A549 (cell line): ENCODE measurements around the gene PDLIM5. TPM values are rescaled to one million over a fixed set of nuclear protein-coding genes. Genes with fewer than 3 reads are reported as not detected.
"Not testable (repeated sequence)": the region's sequence is repeated elsewhere in the genome, so short reads cannot be mapped to it uniquely, and the experiment has no call there.

Experiments
- ATAC-seq, 2 experiments: fragments of 200-7000 bp in 1 of 2; fragments of >200 bp in 1 of 2; cut with Nextera tagmentation in 1 of 2; cut with Tn5 transposase in 1 of 2; 3 replicates each; pipeline versions ENCODE4 v1.8.0 to v1.9.1; 2018 to 2020; ENCODE audit warnings: mild to moderate bottlenecking in 1 of 2, moderate library complexity in 1 of 2
- CTCF ChIA-PET: fragments of 300-600 bp; sonication (Branson Sonifier 250); formaldehyde crosslinking; extraction: SDS; loops from one replicate; lab custom pipeline; 2021; ENCODE audit warnings: antibody characterized with exemption, inconsistent platforms; lab: Yijun Ruan, JAX
- POLR2A ChIA-PET: fragments of 350-600 bp; formaldehyde crosslinking; extraction: SDS; loops from one replicate; lab custom pipeline; 2021; ENCODE audit warnings: antibody characterized with exemption, inconsistent platforms; lab: Yijun Ruan, JAX
- DNase-seq, 2 experiments: peaks; one replicate each; pipeline versions ENCODE4 v3.0.0 to v3.0.0-alpha.2; 2011 to 2016; ENCODE audit warnings: low read depth in 1 of 2, low spot score in 1 of 2
- FAIRE-seq: peaks from 2 replicates; lab custom pipeline; 2011; peaks lifted over from hg19 to GRCh38; lab: Jason Lieb, UNC
- H3K27ac ChIP-seq, 2 experiments: fragments of >200 bp; sonication (Bioruptor Twin); formaldehyde crosslinking; 3 replicates each; pipeline ENCODE4 v1.5.1; 2016 to 2017
- H3K4me1 ChIP-seq: fragments of >200 bp; sonication (Bioruptor Twin); formaldehyde crosslinking; 3 replicates; pipeline ENCODE4 v1.6.1; 2016
- H3K4me2 ChIP-seq: fragments of >200 bp; sonication (Bioruptor Twin); formaldehyde crosslinking; 3 replicates; pipeline ENCODE4 v1.6.1; 2016
- H3K4me3 ChIP-seq: fragments of >200 bp; sonication (Bioruptor Twin); formaldehyde crosslinking; 3 replicates; pipeline ENCODE4 v1.5.1; 2016
- H3K9me3 ChIP-seq: fragments of >200 bp; sonication (Bioruptor Twin); formaldehyde crosslinking; 3 replicates; pipeline ENCODE4 v1.6.1; 2016
- ATOH8 ChIP-seq: fragments of 250-450 bp; sonication (Bioruptor Pico); IDR thresholded peaks from 2 replicates; pipeline ENCODE4 v1.5.0; 2020; ENCODE audit warnings: low read depth, mild to moderate bottlenecking, moderate library complexity
- EHF ChIP-seq: fragments of 250-450 bp; sonication (Bioruptor Pico); IDR thresholded peaks from 2 replicates; pipeline ENCODE4 v1.5.0; 2020; ENCODE audit warnings: mild to moderate bottlenecking
- ESRRA ChIP-seq: fragments of 150-350 bp; IDR thresholded peaks from 2 replicates; pipeline ENCODE4 v1.6.1; 2014; ENCODE audit warnings: mild to moderate bottlenecking, low read length, borderline replicate concordance
- FOSB ChIP-seq: fragments of 250-450 bp; sonication (Bioruptor Pico); IDR thresholded peaks from 2 replicates; pipeline ENCODE4 v1.5.0; 2020; ENCODE audit warnings: mild to moderate bottlenecking, moderate library complexity
- FOSL2 ChIP-seq, 2 experiments: fragments of 450-650 bp in 1 of 2; fragments of >200 bp in 1 of 2; sonication (Bioruptor Twin) in 1 of 2; formaldehyde crosslinking; IDR thresholded peaks; 2 replicates each; pipeline versions ENCODE4 v1.5.0 to v1.6.1; 2016 to 2020; ENCODE audit warnings: mild to moderate bottlenecking in 1 of 2, moderate library complexity in 1 of 2
- FOXS1 ChIP-seq: fragments of 250-450 bp; sonication (Bioruptor Pico); IDR thresholded peaks from 2 replicates; pipeline ENCODE4 v1.5.0; 2020; ENCODE audit warnings: mild to moderate bottlenecking, moderate library complexity
- GATA3 ChIP-seq: IDR thresholded peaks from 2 replicates; pipeline ENCODE4 v1.6.1; 2012; ENCODE audit warnings: borderline replicate concordance
- HEYL ChIP-seq: fragments of 250-450 bp; sonication (Bioruptor Pico); IDR thresholded peaks from 2 replicates; pipeline ENCODE4 v1.8.0; 2021; ENCODE audit warnings: mild to moderate bottlenecking, moderate library complexity
- HOXA7 ChIP-seq: fragments of 250-450 bp; sonication (Bioruptor Pico); IDR thresholded peaks from 2 replicates; pipeline ENCODE4 v1.5.0; 2020; ENCODE audit warnings: mild to moderate bottlenecking, moderate library complexity
- HOXB13 ChIP-seq: fragments of 250-450 bp; sonication (Bioruptor Pico); IDR thresholded peaks from 2 replicates; pipeline ENCODE4 v1.5.0; 2020; ENCODE audit warnings: low read depth, mild to moderate bottlenecking, moderate library complexity
- JUN ChIP-seq, 2 experiments: fragments of >200 bp; sonication (Bioruptor Twin); formaldehyde crosslinking; IDR thresholded peaks; 2 replicates in 1 of 2; 3 replicates in 1 of 2; pipeline ENCODE4 v1.6.1; 2016 to 2017
- MAFK ChIP-seq: fragments of 450-650 bp; IDR thresholded peaks from 2 replicates; pipeline ENCODE4 v1.6.1; 2014; ENCODE audit not compliant: partially characterized antibody
- RCOR1 ChIP-seq: fragments of 150-350 bp; IDR thresholded peaks from 2 replicates; pipeline ENCODE4 v1.6.1; 2014; ENCODE audit warnings: antibody characterized with exemption, low read length, low read depth
- RFX5 ChIP-seq: fragments of 450-650 bp; IDR thresholded peaks from 2 replicates; pipeline ENCODE4 v1.7.1; 2014; ENCODE audit warnings: antibody characterized with exemption, mild to moderate bottlenecking, moderate library complexity
- TP53 ChIP-seq: fragments of 250-450 bp; sonication (Bioruptor Pico); IDR thresholded peaks from 2 replicates; pipeline ENCODE4 v1.5.0; 2021; ENCODE audit warnings: mild to moderate bottlenecking, moderate library complexity
- ZNF302 ChIP-seq: fragments of 250-450 bp; sonication (Bioruptor Pico); IDR thresholded peaks from 2 replicates; pipeline ENCODE4 v1.9.0; 2021; ENCODE audit warnings: inconsistent platforms, mild to moderate bottlenecking, moderate library complexity
- WGBS: methylation state at CpG from one replicate; pipeline ENCODE4 v1.1.6; 2017; ENCODE audit errors: missing lambda C conversion rate; 5-methylcytosine and 5-hydroxymethylcytosine counted together
- polyA plus RNA-seq, 4 experiments: library from polyadenylated mRNA; depleted of rRNA in 3 of 4; stranded (reverse); fragments of >200 nt; fragmentation: RNase III in 1 of 4; extraction: RNeasy Plus Mini Kit Qiagen cat#74134 plus additional on column Dnase treatment in 1 of 4; gene quantifications; 2 replicates in 3 of 4; 3 replicates in 1 of 4; pipeline ENCODE4 v1.2.3, GENCODE V29; 2011 to 2017
- TF ChIP-seq, protein P1 (sequence below): fragments of >200 bp; sonication (Bioruptor Twin); formaldehyde crosslinking; IDR thresholded peaks from 3 replicates; pipeline ENCODE4 v1.6.1; 2016

PDLIM5 gene
- polyA plus RNA-seq, 2 of the 4 experiments (the other 2 are of a cell fraction) = 54.2 to 242 TPM

DNA sequence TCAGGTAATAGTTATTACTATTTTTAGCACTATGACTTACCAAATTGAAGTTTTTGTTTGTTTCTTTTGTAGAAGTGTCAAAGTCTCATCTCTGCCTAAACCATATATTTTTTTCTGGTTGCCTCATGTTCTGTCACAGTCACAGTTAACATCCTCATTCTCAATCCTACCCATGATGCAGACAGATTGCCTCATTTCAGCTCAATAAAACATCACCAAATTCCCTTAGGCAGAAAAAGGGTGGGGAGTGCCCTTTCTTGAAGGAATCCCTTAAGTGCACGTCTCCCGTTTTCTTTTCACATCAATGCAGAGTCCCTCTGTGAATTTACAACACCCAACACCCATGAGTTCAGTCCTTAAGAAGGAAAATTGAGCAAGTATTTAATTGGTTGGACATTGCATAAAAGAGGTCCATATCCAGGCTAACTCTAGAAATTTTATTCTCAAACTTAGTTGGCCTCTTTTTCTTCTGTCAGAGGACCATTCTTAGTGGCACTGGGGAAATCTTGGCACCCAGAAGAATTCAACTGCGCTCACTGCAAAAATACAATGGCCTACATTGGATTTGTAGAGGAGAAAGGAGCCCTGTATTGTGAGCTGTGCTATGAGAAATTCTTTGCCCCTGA, 202.4 kb downstream of the PDLIM5 start (continued):
- TF ChIP-seq FOSL2 (IDR thresholded peaks at IDR 0.05) (no peak), FOSL2 (CRISPR knock-in tag; IDR thresholded peaks at IDR 0.05) (peak; percentile 58), HOXB13 (peak; percentile 39; the same call in 1 of the 2 replicates), FOXS1 (CRISPR knock-in tag) (peak; percentile 17; the same call in 1 of the 2 replicates), RFX5 (no peak), GATA3 (peak; percentile 78), JUN (IDR thresholded peaks at IDR 0.05) (peak; percentile 58 to 59; a peak in 2 of 5 replicates), HEYL (CRISPR knock-in tag) (no peak)
- TF ChIP-seq, protein P1, sequence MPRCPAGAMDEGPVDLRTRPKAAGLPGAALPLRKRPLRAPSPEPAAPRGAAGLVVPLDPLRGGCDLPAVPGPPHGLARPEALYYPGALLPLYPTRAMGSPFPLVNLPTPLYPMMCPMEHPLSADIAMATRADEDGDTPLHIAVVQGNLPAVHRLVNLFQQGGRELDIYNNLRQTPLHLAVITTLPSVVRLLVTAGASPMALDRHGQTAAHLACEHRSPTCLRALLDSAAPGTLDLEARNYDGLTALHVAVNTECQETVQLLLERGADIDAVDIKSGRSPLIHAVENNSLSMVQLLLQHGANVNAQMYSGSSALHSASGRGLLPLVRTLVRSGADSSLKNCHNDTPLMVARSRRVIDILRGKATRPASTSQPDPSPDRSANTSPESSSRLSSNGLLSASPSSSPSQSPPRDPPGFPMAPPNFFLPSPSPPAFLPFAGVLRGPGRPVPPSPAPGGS = peak; percentile 51; the same call in 1 of the 3 replicates

GRCh38 chr4:94654714-94655113, 203.0 kb downstream of the PDLIM5 start:
- Histone ChIP-seq H3K4me2 (peak overlapping the region; percentile 94), H3K27ac (peak overlapping the region; percentile 88 to 92), H3K4me1 (peaks cover 63% of the 10 kb centered on the region), H3K4me3 (peak overlapping the region; percentile 48), H3K9me3 (no peaks in the 10 kb centered on the region)
- FAIRE-seq (no peak), ATAC-seq (peak; percentile 55 to 70; a peak in 4 of 6 replicates), DNase-seq (peak in 1 of 2 experiments; percentile 76)
- under 1% methylated on average over 3 of the region's 3 CpGs for WGBS
- TF ChIP-seq ESRRA (no peak), FOSB (CRISPR knock-in tag) (0 out of 2 replicates have a peak, but pooled peaks have one; percentile 15), JUN (IDR thresholded peaks at IDR 0.05) (peak in 1 of 2 experiments; percentile 3; a peak in 1 of 5 replicates)
- ChIA-PET POLR2A (no interaction called here), CTCF (no interaction called here)

GRCh38 chr4:94660614-94661013, 208.9 kb downstream of the PDLIM5 start:
- WGBS = 50% methylated on average over 3 of the region's 3 CpGs
- Histone ChIP-seq H3K9me3 (no peaks in the 10 kb centered on the region), H3K4me3 (no peak overlapping the region), H3K27ac (peak overlapping the region; percentile 74 to 80; a peak in 4 of 6 replicates), H3K4me1 (peaks cover 67% of the 10 kb centered on the region), H3K4me2 (peak overlapping the region; percentile 2; the same call in 1 of the 3 replicates)
- DNase-seq (no peak), ATAC-seq (no peak), FAIRE-seq (no peak)
- ChIA-PET CTCF (no interaction called here), POLR2A (no interaction called here)
- TF ChIP-seq RCOR1 = no peak
- no peak for TF ChIP-seq ATOH8 (CRISPR knock-in tag)
- TF ChIP-seq HOXB13 = no peak
- no peak for TF ChIP-seq MAFK
- TF ChIP-seq JUN (IDR thresholded peaks at IDR 0.05) = no peak
- TF ChIP-seq, all 56 proteins: peak for 0

- WGBS = 16% methylated on average over 5 of the region's 5 CpGs
- H3K9me3 ChIP-seq, H3K4me3 ChIP-seq, ATAC-seq, FAIRE-seq: not testable (repeated sequence)
- ChIA-PET POLR2A (interaction anchor here (1.2 kb wide), 1 partner anchor 93 kb away, joined by 5 read pairs; the partner anchor contains the start of gene BMPR1B), CTCF (interaction anchor here (1.2 to 2.4 kb wide), 2 partner anchors 12 to 13 kb away, joined by 3 to 5 read pairs; no protein-coding TSS in a partner anchor)
- peak in 1 of 2 experiments; percentile 85 for DNase-seq
- peak; percentile 77; the same call in 1 of the 2 replicates for TF ChIP-seq HOXA7
- peak; percentile 66; the same call in 1 of the 2 replicates for TF ChIP-seq ZNF302 (CRISPR knock-in tag)
- peak; percentile 23; the same call in 1 of the 2 replicates for TF ChIP-seq HOXB13
- peak; percentile 60; the same call in 1 of the 2 replicates for TF ChIP-seq EHF (CRISPR knock-in tag)
- TF ChIP-seq FOXS1 (CRISPR knock-in tag) = peak; percentile 10; the same call in 1 of the 2 replicates
- peak; percentile 53; the same call in 1 of the 2 replicates for TF ChIP-seq TP53 (CRISPR knock-in tag)
- peak; percentile 23; the same call in 1 of the 2 replicates for TF ChIP-seq FOSB (CRISPR knock-in tag)
- peak overlapping the region; percentile 72 for H3K4me2 ChIP-seq
- H3K4me1 ChIP-seq = peaks cover 87% of the 10 kb centered on the region
- peak overlapping the region; percentile 74 to 89 for H3K27ac ChIP-seq
These were observed 213.3 kb downstream of the PDLIM5 start for GRCh38 chr4:94665021-94665420.
